Kidney tubule cell (primary cell): Measurements from ENCODE around the gene TMEM54.
A peak's percentile ranks its signal among the peaks of the same experiment; 100 is the strongest.

Experiments
- DNase-seq: peaks from one replicate; pipeline ENCODE4 v3.0.0-alpha.2; 2018; ENCODE audit warnings: low spot score

TMEM54 gene

GRCh38 chr1:32895325-32896215, 5.6 kb downstream of the TMEM54 start:
- no peak for DNase-seq

GRCh38 chr1:32894681-32895080, 6.5 kb downstream of the TMEM54 start:
- no peak for DNase-seq

GRCh38 chr1:32894019-32894600, 7.1 kb downstream of the TMEM54 start:
- no peak for DNase-seq

- DNase-seq: peak; percentile 41
Measured at GRCh38 chr1:32893198-32894018, 7.8 kb downstream of the TMEM54 start.

GRCh38 chr1:32892368-32893197, 8.6 kb downstream of the TMEM54 start:
- DNase-seq: peak; percentile 32

GRCh38 chr1:32891630-32892029, 9.6 kb downstream of the TMEM54 start:
- DNase-seq: no peak

GRCh38 chr1:32891241-32891570, 10.0 kb downstream of the TMEM54 start:
- no peak for DNase-seq

- no peak for DNase-seq
Measured at GRCh38 chr1:32890516-32891240, 10.5 kb downstream of the TMEM54 start.

GRCh38 chr1:32889731-32890278, 11.4 kb downstream of the TMEM54 start:
- no peak for DNase-seq

- DNase-seq: no peak
Measured at GRCh38 chr1:32888677-32889420, 12.3 kb downstream of the TMEM54 start.

- DNase-seq: no peak
Measured at GRCh38 chr1:32888134-32888533, 13.1 kb downstream of the TMEM54 start.

GRCh38 chr1:32887623-32888022, 13.6 kb downstream of the TMEM54 start:
- no peak for DNase-seq

GRCh38 chr1:32886828-32887414, 14.3 kb downstream of the TMEM54 start:
- DNase-seq: no peak

GRCh38 chr1:32886004-32886827, 15.0 kb downstream of the TMEM54 start, which contains the start of gene HPCA:
HPCA (plus strand) TSS chr1:32886491; CDS start chr1:32888899, 2,408 bp downstream.
- peak; percentile 53 for DNase-seq

- no peak for DNase-seq
Measured at GRCh38 chr1:32885676-32886003, 15.5 kb downstream of the TMEM54 start.

- DNase-seq: no peak
Measured at GRCh38 chr1:32884726-32885125, 16.5 kb downstream of the TMEM54 start.

GRCh38 chr1:32884032-32884372, 17.2 kb downstream of the TMEM54 start:
- no peak for DNase-seq

- DNase-seq: no peak
Measured at GRCh38 chr1:32883338-32884031, 17.7 kb downstream of the TMEM54 start.
